ENCODE data around the gene TOM1L1.

TOM1L1 gene

DNA sequence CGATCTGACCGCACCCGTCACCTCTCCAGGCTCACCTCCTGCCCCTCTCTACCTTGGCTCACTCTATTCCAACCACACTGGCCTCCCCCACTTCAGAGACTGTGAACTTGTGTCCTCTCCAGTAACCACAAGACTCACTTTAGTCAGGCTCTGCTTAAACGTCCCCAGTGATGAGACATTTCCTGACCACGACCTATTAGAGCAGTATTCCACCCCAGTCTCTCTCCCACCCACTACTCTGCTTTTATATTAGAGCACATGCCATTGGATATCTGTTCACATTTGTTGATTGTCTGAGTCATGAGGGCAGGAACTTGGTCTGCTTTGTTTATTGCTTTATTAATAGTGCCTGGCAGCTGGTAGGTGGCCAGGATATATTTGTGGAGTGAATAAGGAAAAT, 47.7 kb downstream of the TOM1L1 start:
- DNase-seq (ENCODE audit: low read depth), result no peak

GRCh38 chr17:54950116-54950515, 49.5 kb downstream of the TOM1L1 start:
- no peak for DNase-seq (ENCODE audit: low read depth)

GRCh38 chr17:54951286-54951685, 50.6 kb downstream of the TOM1L1 start:
- no peak for DNase-seq (ENCODE audit: low read depth)

GRCh38 chr17:54956791-54957190, 56.1 kb downstream of the TOM1L1 start:
- DNase-seq (ENCODE audit: low read depth), result no peak

GRCh38 chr17:54967621-54968261, 67.1 kb downstream of the TOM1L1 start:
- no peak for DNase-seq (ENCODE audit: low read depth)

GRCh38 chr17:54968262-54968987, 67.8 kb downstream of the TOM1L1 start, which contains the start of the genes COX11 and STXBP4:
Gene COX11 (minus strand): TSS chr17:54968654. CDS start chr17:54968646, 8 bp downstream.
Gene STXBP4 (plus strand): TSS chr17:54968765. CDS start chr17:54986220, 17,455 bp downstream.
- peak; percentile 83 for DNase-seq (ENCODE audit: low read depth)

- no peak for DNase-seq (ENCODE audit: low read depth)
Observed at GRCh38 chr17:54968988-54969332, 68.3 kb downstream of the TOM1L1 start.

DNA sequence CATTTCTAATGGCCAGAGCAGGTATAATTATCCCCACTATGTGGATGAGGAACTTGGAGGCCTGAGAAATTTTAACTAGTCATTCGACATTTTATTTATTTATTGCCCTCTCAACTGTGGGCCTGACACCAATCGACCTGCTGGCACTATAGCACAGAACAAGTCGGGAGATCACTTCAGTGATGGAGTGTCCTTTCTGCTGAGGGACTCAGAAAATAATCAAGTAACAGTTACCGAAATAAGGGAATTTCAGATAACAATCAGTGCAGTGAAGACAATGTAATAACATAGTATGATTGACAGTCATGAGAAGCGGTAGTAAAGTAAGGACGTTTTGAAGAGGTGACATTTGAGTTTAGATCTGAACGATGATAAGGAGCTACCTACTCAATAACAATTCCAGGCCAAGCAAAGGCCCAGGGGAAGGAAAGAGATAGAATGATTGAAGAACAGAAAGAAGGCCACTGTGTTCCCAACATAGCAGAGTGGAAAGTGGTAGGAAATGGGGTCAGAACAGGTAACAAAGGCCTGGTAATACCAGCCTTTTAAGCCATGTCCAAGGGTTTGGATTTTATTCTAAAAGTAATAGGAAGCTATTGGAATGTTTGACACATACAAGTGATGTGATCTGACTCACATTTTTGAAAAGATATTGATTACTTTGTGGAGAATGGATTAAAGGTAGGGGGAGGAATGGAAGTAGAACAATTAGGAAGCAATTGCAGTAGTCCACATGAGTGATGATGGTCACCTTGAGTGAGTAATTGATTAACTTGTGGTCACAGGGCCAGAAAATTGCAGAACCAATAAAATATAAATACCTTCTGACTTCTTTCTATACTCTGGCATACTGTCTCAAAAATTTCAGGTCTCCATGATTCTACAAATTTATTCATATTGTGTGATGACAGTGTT, 69.3 kb downstream of the TOM1L1 start:
- DNase-seq (ENCODE audit: low read depth), result no peak

DNA sequence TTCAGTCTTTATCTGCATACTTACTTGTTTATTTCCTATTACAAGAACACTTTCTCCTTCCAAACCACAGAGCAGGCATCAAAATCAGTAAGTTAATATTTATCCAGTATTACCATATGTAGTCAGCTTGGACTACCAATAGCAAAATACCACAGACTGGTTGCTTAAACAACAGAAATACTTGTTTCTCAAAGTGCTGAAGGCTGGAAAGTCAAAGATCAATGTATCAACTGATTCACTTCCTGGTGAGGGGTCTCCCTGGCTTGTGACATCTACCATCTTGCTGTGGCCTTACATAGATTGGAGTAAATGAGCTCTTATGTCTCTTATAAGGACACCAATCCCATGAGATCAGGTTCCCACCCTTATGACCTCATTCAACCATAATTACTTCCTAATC, 70.5 kb downstream of the TOM1L1 start:
- no peak for DNase-seq (ENCODE audit: low read depth)

GRCh38 chr17:54971901-54972300, 71.2 kb downstream of the TOM1L1 start:
- no peak for DNase-seq (ENCODE audit: low read depth)

- no peak for DNase-seq (ENCODE audit: low read depth)
Observed at GRCh38 chr17:54972406-54973138, 71.9 kb downstream of the TOM1L1 start.

- no peak for DNase-seq (ENCODE audit: low read depth)
Observed at GRCh38 chr17:54974759-54975158, 74.1 kb downstream of the TOM1L1 start.

DNA sequence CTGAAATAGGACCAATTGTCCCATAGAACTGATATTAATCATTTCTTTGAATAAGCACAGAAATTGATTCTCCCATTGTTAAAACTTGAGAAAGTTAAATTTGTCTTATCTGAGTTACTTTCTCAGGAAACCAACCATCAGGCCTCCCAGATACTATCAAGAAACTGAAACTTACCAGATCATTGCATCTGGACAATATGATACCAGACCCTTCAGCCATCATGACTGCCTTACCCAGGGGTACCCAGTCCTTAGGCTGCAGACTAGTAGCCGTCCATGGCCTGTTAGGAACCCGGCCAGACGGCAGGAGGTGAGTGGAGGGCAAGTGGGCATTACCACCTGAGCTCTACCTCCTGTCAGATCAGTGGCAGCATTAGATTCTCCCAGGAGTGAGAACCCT, 75.7 kb downstream of the TOM1L1 start:
- DNase-seq (ENCODE audit: low read depth), result no peak

- no peak for DNase-seq (ENCODE audit: low read depth)
Observed at GRCh38 chr17:54977744-54978143, 77.1 kb downstream of the TOM1L1 start.

DNA sequence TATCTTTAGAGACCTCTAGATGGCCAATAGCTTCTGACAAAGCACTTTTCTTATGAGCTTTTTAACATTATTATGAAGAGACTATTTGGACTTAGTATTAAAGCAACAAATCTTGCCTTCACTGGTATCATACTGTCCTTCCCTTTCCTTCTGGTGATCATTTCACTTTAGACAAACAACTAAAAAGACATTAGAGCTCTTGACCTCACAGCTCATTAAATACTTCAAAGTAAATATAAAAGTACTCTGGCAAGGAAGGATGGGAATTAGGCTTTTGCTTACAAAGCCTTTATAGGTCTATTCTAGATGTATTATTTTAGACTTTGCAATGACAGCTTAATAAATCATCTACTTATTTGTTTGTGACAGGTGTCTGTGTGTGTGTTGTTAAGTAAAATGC, 79.0 kb downstream of the TOM1L1 start:
- no peak for DNase-seq (ENCODE audit: low read depth)

GRCh38 chr17:54980375-54980774, 79.7 kb downstream of the TOM1L1 start:
- DNase-seq (ENCODE audit: low read depth), result no peak

- no peak for DNase-seq (ENCODE audit: low read depth)
Observed at GRCh38 chr17:54982399-54982798, 81.7 kb downstream of the TOM1L1 start.

DNA sequence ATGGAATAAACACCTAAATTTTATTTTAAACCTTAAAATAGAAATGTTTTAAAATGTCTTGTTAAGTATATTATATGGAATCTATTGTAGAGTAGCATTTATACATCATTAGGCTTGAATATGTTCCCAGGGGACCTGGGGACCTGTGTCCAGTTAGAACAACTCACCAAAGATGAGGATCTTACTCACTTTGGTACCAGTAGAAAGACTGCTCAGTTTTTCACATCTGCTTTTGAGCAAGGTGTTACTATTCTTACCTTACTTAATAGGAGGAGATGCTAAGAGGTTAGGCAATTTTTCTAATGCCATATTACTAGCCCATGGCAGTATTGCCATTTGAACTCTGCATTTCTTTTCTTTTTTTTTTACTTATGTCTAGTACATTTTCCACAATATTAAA, 82.6 kb downstream of the TOM1L1 start:
- DNase-seq (ENCODE audit: low read depth), result no peak

- no peak for DNase-seq (ENCODE audit: low read depth)
Observed at GRCh38 chr17:54985476-54985875, 84.8 kb downstream of the TOM1L1 start.

GRCh38 chr17:54990118-54990517, 89.5 kb downstream of the TOM1L1 start:
- no peak for DNase-seq (ENCODE audit: low read depth)

GRCh38 chr17:54991567-54991966, 90.9 kb downstream of the TOM1L1 start:
- DNase-seq (ENCODE audit: low read depth), result no peak

Data from stimulated activated CD8-positive, alpha-beta memory T cell treated with anti-CD3 and anti-CD28 coated beads, Interleukin-7, amount 100 ng/mL, for 24 hours (primary cell).